ENCODE measurements around the gene GSC.
"Not testable (repeated sequence)": the region's sequence is repeated elsewhere in the genome, so short reads cannot be mapped to it uniquely, and the experiment has no call there.

GSC gene

DNA sequence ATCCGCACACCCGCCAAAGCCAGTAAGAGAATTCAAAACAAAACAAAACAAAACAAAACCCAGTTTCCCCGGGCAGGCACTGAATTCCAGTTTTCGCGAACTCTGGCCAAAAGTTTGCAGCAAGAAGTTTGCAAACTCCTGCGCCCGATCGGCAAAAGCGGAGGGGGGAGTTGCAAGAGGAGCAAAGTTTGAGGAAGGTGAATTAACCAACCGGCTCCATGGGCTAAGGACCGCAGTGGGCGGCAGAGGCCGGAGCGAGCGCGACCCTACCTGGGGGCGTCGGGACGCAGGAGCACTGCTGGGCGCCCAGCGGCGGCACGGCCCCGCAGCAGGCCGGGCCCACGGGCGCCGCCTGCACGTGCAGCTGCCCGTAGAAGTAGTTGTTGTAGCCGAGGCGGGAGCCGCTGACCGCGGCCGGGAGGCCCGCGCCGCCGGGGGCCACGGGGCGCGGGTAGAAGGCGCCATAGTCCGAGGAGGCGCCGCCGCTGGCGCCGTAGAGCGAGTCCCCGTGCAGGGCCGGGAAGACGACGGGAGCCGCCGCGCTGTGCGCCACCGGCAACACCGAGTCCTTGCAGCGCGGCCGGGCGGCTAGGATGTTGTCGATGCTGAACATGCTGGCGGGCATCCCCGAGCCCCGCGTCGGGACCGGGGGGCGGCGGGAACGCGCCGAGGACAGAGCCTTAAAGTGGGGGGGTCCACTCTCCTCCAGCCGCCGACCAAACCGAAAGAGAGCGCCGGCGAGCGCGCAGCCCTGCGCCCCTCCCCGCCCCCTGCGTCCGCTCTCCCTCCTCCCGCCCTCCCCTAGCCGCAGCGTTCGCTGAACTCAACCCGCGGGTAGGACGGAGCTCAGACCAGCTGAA is at the start of gene GSC:
GSC (minus strand) TSS at position 723 of the 860 bp plus-strand sequence; CDS start at position 625, 98 bp downstream.
- DNase-seq, result no peak

GRCh38 chr14:94819531-94819930 is 49.6 kb upstream of the GSC start:
- DNase-seq, result no peak

DNA sequence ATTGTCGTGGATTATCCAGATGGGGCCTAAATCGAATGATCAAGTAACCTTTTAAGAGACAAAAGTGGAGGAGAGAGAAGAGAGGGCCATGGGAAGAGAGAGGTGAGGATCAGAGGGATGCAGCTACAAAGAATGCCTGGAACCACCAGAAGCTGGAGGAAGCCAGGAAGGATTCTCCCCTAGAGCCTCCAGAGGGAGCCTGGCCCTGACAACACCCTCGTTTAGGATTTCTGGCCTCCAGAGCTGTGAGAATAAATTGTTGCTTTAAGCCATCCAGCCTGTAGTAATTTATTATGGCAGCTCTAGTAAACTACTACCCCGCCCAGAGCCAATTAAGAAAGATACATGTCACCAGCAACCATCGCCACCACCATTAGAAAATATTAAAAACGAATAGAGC is 46.2 kb upstream of the GSC start:
- DNase-seq, result no peak

DNA sequence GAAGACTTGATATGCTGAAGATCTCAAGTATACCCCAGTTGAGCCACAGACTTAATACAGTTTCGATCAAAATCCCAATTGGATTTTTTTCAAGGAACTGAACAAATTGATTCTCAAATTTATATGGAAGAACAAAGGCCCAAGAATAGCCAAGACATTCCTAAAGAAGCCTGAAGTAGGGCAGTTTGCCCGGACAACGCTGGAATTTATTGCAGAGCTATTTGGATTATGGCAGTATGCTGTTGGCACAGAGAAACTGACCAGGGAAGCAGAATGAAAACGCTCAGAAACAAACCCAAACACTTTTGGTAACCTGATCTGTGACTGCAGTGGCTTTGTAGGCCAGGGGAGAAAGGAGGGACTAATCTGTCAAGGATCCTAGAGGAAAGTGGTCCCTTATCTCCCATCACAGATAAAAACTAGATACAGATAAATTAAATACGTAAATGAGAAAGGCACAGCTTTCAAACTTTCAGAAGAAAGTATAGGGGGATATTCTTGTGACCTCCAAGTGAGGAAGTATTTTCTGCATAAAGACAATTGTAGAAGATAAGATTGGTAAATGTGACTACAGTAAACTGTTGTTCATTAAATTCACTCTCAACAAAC is 35.9 kb upstream of the GSC start:
- no peak for DNase-seq

DNA sequence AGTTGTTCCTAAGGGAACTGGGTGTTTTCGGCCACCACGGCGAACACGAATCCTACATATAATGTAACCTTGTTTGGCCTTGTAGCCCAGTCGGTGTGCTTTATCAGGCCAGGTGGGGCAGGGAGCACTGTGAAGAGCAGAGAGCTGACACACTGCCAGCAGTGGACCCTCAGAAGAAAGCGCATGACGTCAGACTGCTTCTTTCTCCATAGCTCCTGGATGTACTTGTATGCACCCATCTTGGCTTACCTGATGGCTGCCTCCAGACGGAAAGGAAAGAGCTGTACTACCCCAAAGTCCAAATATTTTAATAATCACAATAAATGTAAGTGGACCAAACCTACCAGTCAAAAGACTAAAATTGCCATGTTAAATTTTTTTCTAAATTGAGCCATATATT is 31.3 kb upstream of the GSC start:
- no peak for DNase-seq

- DNase-seq, result not testable (repeated sequence)
Observed at GRCh38 chr14:94800764-94801163, 30.9 kb upstream of the GSC start.

DNA sequence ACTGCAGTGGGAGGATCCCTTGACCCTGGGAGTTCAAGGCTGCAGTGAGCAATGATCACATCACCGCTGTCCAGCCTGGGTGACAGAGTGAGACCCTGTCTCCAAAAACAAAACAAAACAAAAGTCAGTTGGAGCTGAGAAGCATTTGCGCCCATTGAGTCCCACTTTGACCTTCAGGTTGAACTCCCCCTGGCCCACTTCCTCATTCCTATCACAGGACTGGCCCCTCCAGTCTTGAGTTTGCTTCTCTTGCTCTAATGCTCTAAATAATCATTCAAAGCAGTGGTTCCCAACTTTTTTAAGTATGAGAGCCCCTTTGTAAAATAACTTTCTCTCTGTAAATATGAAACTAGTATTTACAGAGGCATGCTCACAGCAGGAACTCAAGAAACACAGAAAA is 28.0 kb upstream of the GSC start:
- DNase-seq, result no peak

DNA sequence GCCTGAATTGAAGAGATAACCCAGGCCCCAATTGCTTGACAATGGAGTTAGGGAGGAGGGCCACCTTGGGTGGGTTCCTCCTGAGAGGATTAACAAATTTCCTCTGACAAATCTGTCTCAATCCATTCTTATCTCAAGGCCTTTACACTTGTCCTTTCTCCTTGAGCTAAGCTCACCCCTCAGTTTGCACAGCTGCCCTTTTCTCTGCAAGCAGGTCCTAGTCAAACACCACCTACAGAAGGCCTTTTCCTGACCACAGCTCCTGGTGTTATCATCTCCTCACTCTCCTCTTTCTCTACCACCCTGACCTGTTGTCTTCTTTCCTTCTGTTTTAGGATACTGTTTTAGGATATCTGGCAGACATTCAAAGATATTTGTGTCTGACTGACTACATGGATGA is 26.4 kb upstream of the GSC start:
- DNase-seq, result no peak

DNA sequence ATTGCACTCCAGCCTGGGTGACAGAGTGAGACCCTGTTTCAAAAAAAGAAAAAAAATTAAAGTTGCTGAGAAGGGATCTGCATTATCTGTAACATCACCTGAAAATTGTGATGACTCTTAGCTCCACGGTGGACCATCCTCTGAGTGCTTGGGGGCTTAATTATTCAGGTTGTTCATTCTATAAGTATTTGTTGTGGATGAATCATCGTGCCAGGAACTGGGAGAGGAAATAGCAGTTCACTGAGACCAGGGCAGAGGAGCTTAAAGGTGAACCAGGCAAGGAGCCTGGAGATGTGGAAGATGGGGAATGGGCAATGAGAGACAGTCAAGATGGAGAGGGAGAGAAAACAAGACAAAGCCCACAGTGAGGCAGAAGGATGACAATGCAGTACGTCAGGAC is 25.5 kb upstream of the GSC start:
- DNase-seq, result no peak

DNA sequence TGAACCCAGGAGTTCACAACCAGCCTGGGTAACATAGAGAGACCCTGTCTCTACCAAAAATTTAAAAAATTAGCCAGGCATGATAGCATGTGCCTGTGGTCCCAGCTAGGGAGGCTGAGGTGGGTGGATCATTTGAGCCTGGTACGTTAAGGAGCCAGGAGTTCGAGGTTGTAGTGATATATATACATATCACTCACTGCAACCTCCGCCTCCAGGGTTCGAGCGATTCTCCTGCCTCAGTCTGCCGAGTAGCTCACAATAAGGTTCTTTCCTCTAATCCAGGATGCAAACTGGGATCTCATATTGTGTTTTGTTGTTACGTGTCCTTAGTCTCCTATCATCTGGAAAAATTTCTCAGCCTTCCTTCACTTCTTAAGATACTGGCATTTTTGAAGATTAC is 24.0 kb upstream of the GSC start:
- no peak for DNase-seq

- DNase-seq, result no peak
Observed at GRCh38 chr14:94787655-94788054, 17.7 kb upstream of the GSC start.

- no peak for DNase-seq
Observed at GRCh38 chr14:94787092-94787491, 17.2 kb upstream of the GSC start.

GRCh38 chr14:94780536-94781399 is 10.9 kb upstream of the GSC start:
- no peak for DNase-seq

GRCh38 chr14:94779713-94780112 is 9.8 kb upstream of the GSC start:
- no peak for DNase-seq

DNA sequence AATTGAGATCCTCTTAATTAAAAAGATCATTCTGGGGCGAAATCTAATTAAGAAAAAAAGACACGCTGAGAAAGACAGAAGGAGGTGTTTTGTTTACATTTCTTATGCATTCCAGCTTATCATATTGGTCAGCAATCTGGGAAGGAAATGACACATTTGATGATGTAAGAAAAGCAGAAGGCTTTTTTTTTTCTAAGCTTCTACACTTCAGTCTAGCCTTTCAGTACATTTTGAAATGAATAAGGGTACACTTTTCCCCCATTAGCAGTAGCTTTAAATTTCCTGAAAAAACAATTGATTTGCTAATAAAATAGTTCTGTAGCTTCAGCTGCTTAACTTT is 5.9 kb upstream of the GSC start:
- no peak for DNase-seq

DNA sequence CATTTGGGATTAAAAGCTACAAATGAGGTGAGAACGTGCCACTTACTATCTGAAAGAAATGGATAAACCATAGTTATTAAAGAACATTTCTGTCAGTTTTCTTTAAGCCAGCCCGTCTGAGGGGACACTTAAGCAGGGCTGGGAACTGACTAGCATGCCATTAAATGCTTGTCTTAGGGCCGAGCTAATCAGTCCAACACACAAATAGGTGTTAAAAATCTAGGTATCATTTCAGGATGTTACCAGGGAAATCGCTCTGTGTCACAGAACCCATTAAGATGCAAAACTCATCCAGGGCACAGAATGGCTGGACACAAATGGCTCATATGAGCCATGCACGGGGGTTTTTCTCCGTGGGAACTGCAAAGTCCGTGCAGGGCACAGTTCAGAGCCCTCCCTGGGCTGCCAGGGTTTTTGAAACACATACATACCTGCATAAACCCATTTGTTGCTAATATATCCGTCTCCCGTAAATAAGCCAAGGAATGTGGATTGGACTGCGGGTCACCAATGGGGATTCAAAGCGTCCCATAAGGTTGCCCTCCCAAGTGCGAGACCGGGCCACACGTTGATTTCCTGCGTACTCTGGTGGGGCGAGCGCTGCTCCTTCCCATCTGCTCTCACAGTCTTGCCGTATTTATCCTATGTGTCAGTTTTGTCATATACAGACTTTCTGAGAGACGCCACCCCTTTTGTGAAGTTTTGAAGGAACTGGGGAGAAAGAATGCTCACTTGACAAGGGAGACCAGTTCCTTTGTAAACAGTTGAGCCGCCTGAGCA is 5.4 kb upstream of the GSC start:
- no peak for DNase-seq

DNA sequence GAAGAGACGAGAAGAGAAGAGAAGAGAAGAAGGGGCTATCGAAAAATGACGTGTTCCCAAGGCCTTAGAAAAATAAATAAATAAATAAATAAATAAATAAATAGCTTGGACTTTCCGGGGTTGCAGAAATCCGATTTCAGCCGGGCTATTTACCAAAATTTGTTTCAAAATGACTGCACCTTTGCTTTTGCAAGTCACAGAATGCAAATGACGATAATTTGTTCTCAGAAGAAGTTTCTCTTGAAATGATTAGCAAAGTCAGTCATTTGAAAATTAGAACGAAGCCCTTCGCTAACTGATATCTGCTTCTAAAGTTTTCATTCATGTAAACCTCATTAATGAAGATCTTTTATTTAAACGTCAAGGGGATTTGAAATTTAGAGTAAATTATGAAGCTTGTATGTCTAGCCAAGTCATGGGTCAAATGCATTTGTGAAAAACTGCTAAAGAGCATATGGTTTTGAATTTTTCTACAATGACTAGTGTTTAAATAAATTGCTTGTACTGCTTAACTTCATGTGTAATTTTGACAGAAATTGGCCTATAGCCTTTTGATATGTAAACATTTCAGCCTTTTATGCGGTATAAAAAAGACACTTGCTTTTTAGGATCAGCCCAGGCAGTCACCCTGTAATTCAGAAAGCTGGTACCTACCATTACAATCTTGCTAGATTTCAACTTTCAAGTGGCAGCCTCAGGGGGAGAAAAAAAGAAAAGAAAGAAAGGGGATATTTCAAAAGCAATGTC is 4.6 kb upstream of the GSC start:
- DNase-seq, result no peak

GRCh38 chr14:94773655-94774343 is 3.9 kb upstream of the GSC start:
- DNase-seq, result no peak

DNA sequence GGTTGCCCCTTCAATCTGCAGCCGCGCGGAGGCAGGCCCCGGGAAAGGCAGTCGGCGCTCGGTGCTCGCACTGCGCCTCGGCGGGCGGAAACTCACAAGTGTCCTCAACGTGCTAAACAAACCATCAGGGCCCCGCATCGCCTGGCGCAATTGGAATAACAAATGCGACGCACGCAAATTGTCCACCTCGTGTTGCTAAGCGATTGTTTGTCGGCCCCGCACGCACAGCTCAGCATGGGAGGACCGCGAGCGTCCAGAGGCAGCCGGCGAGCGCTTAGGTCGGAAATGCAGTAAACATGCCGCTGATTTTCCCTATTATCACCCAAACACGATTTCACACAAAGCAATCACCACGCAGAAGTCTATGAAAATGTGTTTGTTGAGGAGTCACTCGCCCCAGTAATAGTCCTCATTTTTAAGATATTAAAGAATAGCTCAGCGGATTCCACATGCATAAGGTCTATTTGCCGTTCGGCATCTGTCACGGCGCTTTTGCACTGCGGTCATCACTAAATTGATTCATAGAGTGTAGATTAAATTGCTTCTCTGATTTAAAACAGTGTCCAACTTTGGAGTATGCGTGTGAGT is 3.2 kb upstream of the GSC start:
- DNase-seq, result no peak

GRCh38 chr14:94772548-94772947 is 2.6 kb upstream of the GSC start:
- no peak for DNase-seq

DNA sequence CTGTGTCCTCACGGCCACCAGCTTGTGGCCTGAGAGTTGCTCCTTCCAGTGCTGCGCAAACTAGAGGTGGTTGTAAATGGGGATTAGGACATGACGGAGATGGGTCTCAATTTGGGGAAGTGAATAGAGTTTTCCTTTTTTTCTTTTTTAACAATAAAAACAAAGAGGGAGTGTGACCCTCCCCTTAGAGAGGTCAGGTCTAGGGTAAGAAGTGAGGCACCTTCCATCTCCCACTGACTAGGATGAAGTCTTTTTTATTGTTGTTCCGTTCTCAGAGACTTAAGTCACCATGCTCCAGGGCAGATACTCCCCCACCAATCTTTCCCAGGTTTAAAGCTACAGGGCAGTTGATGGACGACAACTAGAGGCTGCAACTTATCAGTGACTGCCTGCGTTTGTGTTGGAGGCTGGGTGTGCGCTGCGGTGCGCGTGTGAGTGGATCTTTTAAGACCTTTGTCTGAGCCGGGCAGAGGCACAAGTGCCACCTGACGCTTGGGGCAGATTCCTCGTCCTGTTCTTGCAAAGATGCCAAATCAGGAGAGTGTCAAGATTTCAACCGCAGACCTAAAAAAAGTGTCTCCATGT is 2.1 kb upstream of the GSC start:
- DNase-seq, result no peak

Data from hippocampal formation (tissue), 2 donors.